ENCODE measurements around the gene MAP3K2. TPM values are rescaled to one million over a fixed set of nuclear protein-coding genes. Genes with fewer than 3 reads are reported as not detected.

Gene MAP3K2
- total and polyA plus RNA-seq, 10 of the 15 experiments (the other 5 are each of a cell fraction or from before 2014, with no cell fraction given), result 2.7 to 39.6 (median 16.1) TPM

DNA sequence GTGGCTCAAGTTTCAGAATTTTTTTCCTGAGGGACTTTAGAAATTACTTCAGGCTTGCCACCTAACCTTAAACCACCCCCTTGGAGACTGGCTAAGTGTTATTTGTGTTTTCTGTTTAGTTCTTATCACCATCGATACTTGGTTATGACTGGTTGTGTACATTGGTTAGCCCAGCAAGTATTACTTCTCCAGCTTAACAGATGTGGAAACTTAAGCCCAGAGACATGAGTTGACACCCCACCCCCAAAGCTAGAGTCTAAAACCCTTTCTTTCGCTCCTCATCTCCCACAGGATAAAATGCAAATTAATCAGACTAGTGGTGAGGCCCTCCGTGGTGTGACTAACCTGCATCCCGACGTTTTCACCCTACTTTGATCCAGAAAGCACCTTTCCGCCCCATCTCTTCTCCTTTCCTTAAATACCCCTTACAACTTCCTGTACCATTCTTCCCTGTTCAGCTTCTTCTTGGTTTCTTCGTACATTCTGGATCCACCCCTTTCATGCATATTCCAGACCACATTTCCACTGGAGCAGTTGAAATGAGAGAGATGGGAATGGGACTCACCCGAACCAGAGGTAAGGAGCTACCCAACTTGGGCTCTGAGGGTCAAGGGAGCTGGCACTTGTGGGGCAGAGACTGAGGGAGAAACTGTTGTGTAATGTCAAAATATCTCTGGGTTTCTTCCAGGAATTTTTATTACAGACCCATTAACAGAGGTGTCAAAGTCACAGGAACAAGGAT, 819 bp upstream of the MAP3K2 start:
- RAD21 ChIA-PET (ENCODE audit: unreplicated experiment), result interaction anchor here (0.8 to 1.6 kb wide), 3 partner anchors 10 to 91 kb away, joined by 3 to 4 read pairs (median 3); no protein-coding TSS in a partner anchor
- peak overlapping the region; percentile 77 for H2AFZ ChIP-seq (ENCODE audit: control insufficient read depth, low read depth, low read length)

More for the DNA sequence above, 819 bp upstream of the MAP3K2 start:
- FAIRE-seq (peak; percentile 94), DNase-seq (ENCODE audit: low read depth, low spot score) (no peak), ATAC-seq (peak; percentile 40)
- H3K4me1 ChIP-seq (ENCODE audit: control insufficient read depth, insufficient read depth, low read length), result peaks cover 21% of the 10 kb centered on the region
- SMC1A ChIA-PET (ENCODE audit: uncharacterized antibody, unreplicated experiment), result interaction anchor here (0.5 to 2.5 kb wide), 16 partner anchors 9 to 192 kb away, joined by 3 to 8 read pairs (median 3); partner anchors contain the start of gene IWS1
- no peaks in the 10 kb centered on the region for H3K9me3 ChIP-seq (replicated peaks; ENCODE audit: control insufficient read depth, insufficient read depth, low read length)
- peak overlapping the region; percentile 92 for H3K27ac ChIP-seq (ENCODE audit: control insufficient read depth, insufficient read depth)
- intact Hi-C loops (cut with micrococcal nuclease; ENCODE audit: unreplicated experiment), result no loop called here
- H3K9ac ChIP-seq (ENCODE audit: control insufficient read depth, insufficient read depth, low read length), result peak overlapping the region; percentile 78
- H3K4me3 ChIP-seq, result peak overlapping the region; percentile 83
- in situ Hi-C loops (cut with MboI), result loop anchor here (25.0 kb wide), 1 partner anchor 726 kb away; the partner anchor contains the start of gene GYPC
- H3K36me3 ChIP-seq (ENCODE audit: control insufficient read depth in 2 of 2, insufficient read depth in 2 of 2, low read length in 1 of 2), result no peaks in the 10 kb centered on the region; a peak in 1 of 4 replicates
- 0% methylated on average over 8 of the region's 8 CpGs for WGBS (ENCODE audit: insufficient coverage, insufficient replicate concordance, low lambda C conversion rate, missing lambda C conversion rate)
- H3K4me2 ChIP-seq (ENCODE audit: control insufficient read depth, insufficient read depth), result peak overlapping the region; percentile 97
- H3K79me2 ChIP-seq (ENCODE audit: control insufficient read depth, insufficient read depth, low read length), result peaks cover 35% of the 10 kb centered on the region
- H3K27me3 ChIP-seq (replicated peaks in 1 of 2; ENCODE audit: control insufficient read depth in 2 of 2, insufficient read depth in 2 of 2, low read length in 1 of 2), result no peaks in the 10 kb centered on the region
- POLR2A ChIA-PET, result interaction anchor here (0.6 to 1.9 kb wide), 9 partner anchors 9 to 312 kb away, joined by 3 to 7 read pairs (median 4); partner anchors contain the start of gene IWS1
- H4K20me1 ChIP-seq (ENCODE audit: control insufficient read depth, insufficient read depth), result no peaks in the 10 kb centered on the region
- CTCF ChIA-PET, result interaction anchor here (0.7 to 1.5 kb wide), 8 partner anchors 10 to 378 kb away, joined by 3 to 9 read pairs (median 3); no protein-coding TSS in a partner anchor
- TSS peak; percentile 87 for BruUV-seq (replicated peaks)
- TF ChIP-seq PAX5 (IDR thresholded peaks at IDR 0.05; ENCODE audit: borderline replicate concordance, low read depth, low read length) (0 out of 2 replicates have a peak, but pooled peaks have one; percentile 16), POU2F2 (IDR thresholded peaks at IDR 0.05; ENCODE audit: borderline replicate concordance, low read depth, low read length) (0 out of 3 replicates have a peak, but pooled peaks have one; percentile 17), EP300 (IDR thresholded peaks at IDR 0.05; ENCODE audit: borderline replicate concordance in 1 of 2, control insufficient read depth in 1 of 2, low read depth in 2 of 2, low read length in 2 of 2) (0 out of 4 replicates have a peak, but pooled peaks of 1 of the 2 experiments have one; percentile 7), IKZF2 (IDR thresholded peaks at IDR 0.05) (peak; percentile 24 to 61; a peak in 1 of 4 replicates), BACH1 (IDR thresholded peaks at IDR 0.05; ENCODE audit: borderline replicate concordance) (no peak), IKZF1 (conservative IDR thresholded peaks at IDR 0.05) (no peak), PML (IDR thresholded peaks at IDR 0.05; ENCODE audit: low read length) (no peak), HDGF (IDR thresholded peaks at IDR 0.05) (peak; percentile 44), NBN (IDR thresholded peaks at IDR 0.05) (peak; percentile 51; the same call in 1 of the 2 replicates)
- TF ChIP-seq, protein P1, sequence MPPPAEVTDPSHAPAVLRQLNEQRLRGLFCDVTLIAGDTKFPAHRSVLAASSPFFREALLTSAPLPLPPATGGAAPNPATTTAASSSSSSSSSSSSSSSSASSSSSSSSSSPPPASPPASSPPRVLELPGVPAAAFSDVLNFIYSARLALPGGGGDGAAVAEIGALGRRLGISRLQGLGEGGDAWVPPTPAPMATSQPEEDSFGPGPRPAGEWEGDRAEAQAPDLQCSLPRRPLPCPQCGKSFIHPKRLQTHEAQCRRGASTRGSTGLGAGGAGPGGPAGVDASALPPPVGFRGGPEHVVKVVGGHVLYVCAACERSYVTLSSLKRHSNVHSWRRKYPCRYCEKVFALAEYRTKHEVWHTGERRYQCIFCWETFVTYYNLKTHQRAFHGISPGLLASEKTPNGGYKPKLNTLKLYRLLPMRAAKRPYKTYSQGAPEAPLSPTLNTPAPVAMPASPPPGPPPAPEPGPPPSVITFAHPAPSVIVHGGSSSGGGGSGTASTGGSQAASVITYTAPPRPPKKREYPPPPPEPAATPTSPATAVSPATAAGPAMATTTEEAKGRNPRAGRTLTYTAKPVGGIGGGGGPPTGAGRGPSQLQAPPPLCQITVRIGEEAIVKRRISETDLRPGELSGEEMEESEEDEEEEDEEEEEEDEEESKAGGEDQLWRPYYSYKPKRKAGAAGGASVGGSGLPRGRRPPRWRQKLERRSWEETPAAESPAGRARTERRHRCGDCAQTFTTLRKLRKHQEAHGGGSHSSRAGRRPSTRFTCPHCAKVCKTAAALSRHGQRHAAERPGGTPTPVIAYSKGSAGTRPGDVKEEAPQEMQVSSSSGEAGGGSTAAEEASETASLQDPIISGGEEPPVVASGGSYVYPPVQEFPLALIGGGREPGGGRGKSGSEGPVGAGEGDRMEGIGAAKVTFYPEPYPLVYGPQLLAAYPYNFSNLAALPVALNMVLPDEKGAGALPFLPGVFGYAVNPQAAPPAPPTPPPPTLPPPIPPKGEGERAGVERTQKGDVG (CRISPR knock-in tag; IDR thresholded peaks at IDR 0.05), result no peak
- TF ChIP-seq, protein P2, sequence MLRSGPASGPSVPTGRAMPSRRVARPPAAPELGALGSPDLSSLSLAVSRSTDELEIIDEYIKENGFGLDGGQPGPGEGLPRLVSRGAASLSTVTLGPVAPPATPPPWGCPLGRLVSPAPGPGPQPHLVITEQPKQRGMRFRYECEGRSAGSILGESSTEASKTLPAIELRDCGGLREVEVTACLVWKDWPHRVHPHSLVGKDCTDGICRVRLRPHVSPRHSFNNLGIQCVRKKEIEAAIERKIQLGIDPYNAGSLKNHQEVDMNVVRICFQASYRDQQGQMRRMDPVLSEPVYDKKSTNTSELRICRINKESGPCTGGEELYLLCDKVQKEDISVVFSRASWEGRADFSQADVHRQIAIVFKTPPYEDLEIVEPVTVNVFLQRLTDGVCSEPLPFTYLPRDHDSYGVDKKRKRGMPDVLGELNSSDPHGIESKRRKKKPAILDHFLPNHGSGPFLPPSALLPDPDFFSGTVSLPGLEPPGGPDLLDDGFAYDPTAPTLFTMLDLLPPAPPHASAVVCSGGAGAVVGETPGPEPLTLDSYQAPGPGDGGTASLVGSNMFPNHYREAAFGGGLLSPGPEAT (IDR thresholded peaks at IDR 0.05; ENCODE audit: low read depth), result peak; percentile 35; the same call in 1 of the 2 replicates
- TF ChIP-seq, protein P3, sequence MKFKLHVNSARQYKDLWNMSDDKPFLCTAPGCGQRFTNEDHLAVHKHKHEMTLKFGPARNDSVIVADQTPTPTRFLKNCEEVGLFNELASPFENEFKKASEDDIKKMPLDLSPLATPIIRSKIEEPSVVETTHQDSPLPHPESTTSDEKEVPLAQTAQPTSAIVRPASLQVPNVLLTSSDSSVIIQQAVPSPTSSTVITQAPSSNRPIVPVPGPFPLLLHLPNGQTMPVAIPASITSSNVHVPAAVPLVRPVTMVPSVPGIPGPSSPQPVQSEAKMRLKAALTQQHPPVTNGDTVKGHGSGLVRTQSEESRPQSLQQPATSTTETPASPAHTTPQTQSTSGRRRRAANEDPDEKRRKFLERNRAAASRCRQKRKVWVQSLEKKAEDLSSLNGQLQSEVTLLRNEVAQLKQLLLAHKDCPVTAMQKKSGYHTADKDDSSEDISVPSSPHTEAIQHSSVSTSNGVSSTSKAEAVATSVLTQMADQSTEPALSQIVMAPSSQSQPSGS (IDR thresholded peaks at IDR 0.05; ENCODE audit: low read length), result no peak
- TF ChIP-seq, protein P4, sequence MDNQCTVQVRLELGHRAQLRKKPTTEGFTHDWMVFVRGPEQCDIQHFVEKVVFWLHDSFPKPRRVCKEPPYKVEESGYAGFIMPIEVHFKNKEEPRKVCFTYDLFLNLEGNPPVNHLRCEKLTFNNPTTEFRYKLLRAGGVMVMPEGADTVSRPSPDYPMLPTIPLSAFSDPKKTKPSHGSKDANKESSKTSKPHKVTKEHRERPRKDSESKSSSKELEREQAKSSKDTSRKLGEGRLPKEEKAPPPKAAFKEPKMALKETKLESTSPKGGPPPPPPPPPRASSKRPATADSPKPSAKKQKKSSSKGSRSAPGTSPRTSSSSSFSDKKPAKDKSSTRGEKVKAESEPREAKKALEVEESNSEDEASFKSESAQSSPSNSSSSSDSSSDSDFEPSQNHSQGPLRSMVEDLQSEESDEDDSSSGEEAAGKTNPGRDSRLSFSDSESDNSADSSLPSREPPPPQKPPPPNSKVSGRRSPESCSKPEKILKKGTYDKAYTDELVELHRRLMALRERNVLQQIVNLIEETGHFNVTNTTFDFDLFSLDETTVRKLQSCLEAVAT (IDR thresholded peaks at IDR 0.05), result peak; percentile 61; the same call in 1 of the 2 replicates
